Activated B cell treated with CpG ODN at 0.5 μM for 24 hours (primary cell): ENCODE results near the gene OPA3. TPM values are rescaled to one million over a fixed set of nuclear protein-coding genes. Genes with fewer than 3 reads are reported as not detected.
A peak's percentile ranks its signal among the peaks of the same experiment; 100 is the strongest.
"Not testable (repeated sequence)": the region's sequence is repeated elsewhere in the genome, so short reads cannot be mapped to it uniquely, and the experiment has no call there.

ENCODE experiments used
- ATAC-seq: fragments of 200-7000 bp; cut with Tn5 transposase; one replicate; pipeline ENCODE4 v1.10.0; 2021; ENCODE audit warnings: low read depth, mild to moderate bottlenecking, moderate library complexity
- CTCF ChIA-PET: fragments of 350-600 bp; sonication (Branson Sonifier 250); formaldehyde crosslinking; loops from one replicate; lab custom pipeline; 2021; ENCODE audit warnings: antibody characterized with exemption; lab: Charles Lee
- POLR2A ChIA-PET: fragments of 350-600 bp; sonication (Branson Sonifier 250); formaldehyde crosslinking; loops from one replicate; lab custom pipeline; 2021; ENCODE audit warnings: antibody characterized with exemption; lab: Charles Lee
- DNase-seq: peaks from one replicate; pipeline ENCODE4 v3.0.0; 2022
- H3K27ac Mint-ChIP-seq: one replicate; pipeline ENCODE4 v1.8.0; 2020; ENCODE audit warnings: mixed read lengths
- H3K27me3 Mint-ChIP-seq: one replicate; pipeline ENCODE4 v1.8.0; 2021; ENCODE audit warnings: mixed read lengths
- H3K36me3 Mint-ChIP-seq: one replicate; pipeline ENCODE4 v1.8.0; 2021; ENCODE audit warnings: low read depth, mixed read lengths
- H3K4me1 Mint-ChIP-seq: one replicate; pipeline ENCODE4 v1.8.0; 2021; ENCODE audit warnings: mixed read lengths
- H3K4me3 Mint-ChIP-seq: one replicate; pipeline ENCODE4 v1.8.0; 2020; ENCODE audit warnings: mild to moderate bottlenecking, mixed read lengths
- H3K9me3 Mint-ChIP-seq: one replicate; pipeline ENCODE4 v1.8.0; 2020; ENCODE audit warnings: mixed read lengths
- CTCF ChIP-seq: fragments of 200-600 bp; IDR thresholded peaks from one replicate; pipeline ENCODE4 v1.8.0; 2022; ENCODE audit warnings: antibody characterized with exemption, mild to moderate bottlenecking
- intact Hi-C: fragments of 100-400 bp; cut with micrococcal nuclease; formaldehyde crosslinking; loops from one replicate; pipeline ENCODE4 v1.15.1; 2024
- total RNA-seq: library from RNA; stranded (reverse); gene quantifications from 2 replicates; pipeline ENCODE4 v1.2.3, GENCODE V29; 2022

Gene OPA3
- 12.0 and 14.4 TPM in 2 replicates for total RNA-seq

DNA sequence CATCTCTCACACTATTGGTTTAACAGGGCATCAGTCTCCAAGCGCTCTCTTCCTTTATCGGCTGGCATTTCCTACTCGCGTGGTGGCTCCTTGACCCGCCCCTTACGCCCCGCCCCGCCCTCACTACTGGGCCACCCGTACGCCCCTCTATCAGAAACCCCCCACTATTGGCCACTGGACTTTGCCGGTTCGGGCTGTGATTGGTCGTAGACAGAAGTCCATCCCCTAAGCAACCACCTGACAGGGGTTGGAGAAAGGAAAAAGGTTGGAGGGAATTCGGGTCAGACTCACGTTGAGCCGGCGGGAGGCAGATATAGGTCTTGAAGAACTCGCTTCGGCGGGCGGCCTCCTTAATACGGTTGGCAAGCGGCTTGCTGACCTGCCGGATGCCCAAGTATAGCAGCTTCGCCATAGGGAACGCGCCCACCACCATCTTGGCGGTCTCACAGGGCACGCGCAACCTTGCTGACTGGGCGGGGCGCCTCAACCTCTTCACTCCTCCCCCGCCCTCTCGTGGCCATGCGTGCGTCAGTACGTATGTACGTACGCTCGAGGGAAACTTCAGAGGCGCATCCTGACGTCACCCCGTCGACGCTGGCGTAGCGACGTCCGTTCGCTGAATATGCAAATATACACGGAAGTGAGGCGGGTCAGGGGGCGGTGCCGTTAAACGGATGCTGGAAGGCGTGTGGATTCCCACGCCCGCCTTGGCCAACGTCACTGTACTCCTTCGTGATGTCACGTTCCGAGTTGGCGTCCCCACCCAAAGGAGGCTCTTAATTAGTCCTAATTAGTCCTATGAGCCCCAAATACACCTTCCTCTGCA lies at the start of gene OPA3:
TSS of gene OPA3 (minus strand) at position 471 of the 826 bp plus-strand sequence. CDS start at position 433, 38 bp downstream.
- TF ChIP-seq CTCF: no peak

GRCh38 chr19:45632468-45633196 lies 48.0 kb upstream of the OPA3 start:
- no peak overlapping the region for H3K27ac Mint-ChIP-seq
- POLR2A ChIA-PET: interaction anchor here (0.7 to 2.5 kb wide), 3 partner anchors 9 to 147 kb away, joined by 3 to 16 read pairs (median 3); no protein-coding TSS in a partner anchor
- intact Hi-C loops: no loop called here
- TF ChIP-seq CTCF: no peak
- no peaks in the 10 kb centered on the region for H3K27me3 Mint-ChIP-seq
- peaks cover 14% of the 10 kb centered on the region for H3K4me1 Mint-ChIP-seq
- ATAC-seq: peak; percentile 42
- no peaks in the 10 kb centered on the region for H3K9me3 Mint-ChIP-seq
- peaks cover 38% of the 10 kb centered on the region for H3K36me3 Mint-ChIP-seq
- CTCF ChIA-PET: no interaction called here
- peak; percentile 42 for DNase-seq
- no peak overlapping the region for H3K4me3 Mint-ChIP-seq

More for the DNA sequence above, at the start of gene OPA3:
- intact Hi-C loops: loop anchor here (1.0 to 2.0 kb wide), 10 partner anchors 59 to 831 kb away; partner anchors contain the start of genes POLR1G, QPCTL, RTN2 and SYMPK
- Mint-ChIP-seq H3K27ac (peak within 1 kb of the TSS; percentile 98), H3K9me3 (no peaks in the 10 kb centered on the region), H3K4me1 (peaks cover 13% of the 10 kb centered on the region), H3K4me3 (peak within 1 kb of the TSS; percentile 96), H3K36me3 (peaks cover 14% of the 10 kb centered on the region), H3K27me3 (peaks cover 5% of the 10 kb centered on the region)
- ChIA-PET CTCF (interaction anchor here (1.0 to 1.9 kb wide), 4 partner anchors 57 to 109 kb away, joined by 3 to 5 read pairs (median 3); no protein-coding TSS in a partner anchor), POLR2A (interaction anchor here (0.5 to 2.1 kb wide), 25 partner anchors 8 to 856 kb away, joined by 3 to 18 read pairs (median 4); partner anchors contain the start of genes EML2, FBXO46, FOSB and QPCTL)
- DNase-seq (peak; percentile 94), ATAC-seq (peak; percentile 89)

DNA sequence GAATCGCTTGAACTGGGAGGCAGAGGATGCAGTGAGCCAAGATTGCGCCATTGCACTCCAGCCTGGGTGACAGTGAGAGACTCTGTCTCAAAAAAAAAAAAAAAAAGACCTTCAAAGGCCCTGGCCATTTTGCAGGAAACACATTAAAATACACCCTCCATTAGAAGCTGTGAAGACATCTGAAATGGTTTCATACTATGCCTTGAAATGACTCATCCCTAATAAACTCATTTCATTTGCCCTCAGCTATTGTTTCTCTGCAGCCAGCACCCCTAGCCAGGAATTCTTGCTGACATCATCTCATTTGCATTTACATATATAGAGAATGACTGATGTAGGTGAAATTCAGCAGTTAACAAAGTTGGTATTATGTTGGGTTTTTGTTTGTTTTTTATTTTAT lies 45.9 kb upstream of the OPA3 start:
- no peak for TF ChIP-seq CTCF
- ChIA-PET CTCF (interaction anchor here (0.7 kb wide), 1 partner anchor 11 kb away, joined by 4 read pairs; no protein-coding TSS in a partner anchor), POLR2A (interaction anchor here (0.6 to 2.5 kb wide), 5 partner anchors 9 to 102 kb away, joined by 3 to 16 read pairs (median 5); no protein-coding TSS in a partner anchor)
- no peak overlapping the region for H3K27ac Mint-ChIP-seq
- no peak overlapping the region for H3K4me3 Mint-ChIP-seq
- intact Hi-C loops: loop anchor here (1.0 kb wide), 1 partner anchor 12 kb away; no protein-coding TSS in a partner anchor
- H3K27me3 Mint-ChIP-seq: no peaks in the 10 kb centered on the region
- DNase-seq (no peak), ATAC-seq (no peak)
- H3K4me1 Mint-ChIP-seq: peaks cover 12% of the 10 kb centered on the region
- H3K9me3 Mint-ChIP-seq: no peaks in the 10 kb centered on the region
- H3K36me3 Mint-ChIP-seq: peaks cover 47% of the 10 kb centered on the region

DNA sequence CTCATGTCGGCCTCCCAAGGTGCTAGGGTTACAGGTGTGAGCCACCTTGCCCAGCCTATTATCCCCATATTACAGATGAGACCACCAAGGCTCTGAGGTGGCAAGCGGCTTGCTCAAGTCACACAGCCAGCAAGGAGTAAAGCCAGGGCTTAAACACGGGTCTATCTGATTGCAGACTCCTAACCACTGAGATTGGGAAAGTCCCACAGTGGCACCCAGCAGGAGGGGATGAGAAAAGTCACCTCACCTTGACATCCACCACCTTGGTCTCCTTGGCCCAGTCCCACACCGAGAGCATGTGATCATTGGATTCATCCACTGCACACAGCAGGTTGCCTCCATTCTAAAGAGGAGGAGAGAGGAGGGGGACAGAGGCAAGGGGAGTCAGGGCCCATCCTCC lies 45.1 kb upstream of the OPA3 start:
- intact Hi-C loops: loop anchor here (1.0 kb wide), 1 partner anchor 13 kb away; no protein-coding TSS in a partner anchor
- ChIA-PET CTCF (no interaction called here), POLR2A (no interaction called here)
- Mint-ChIP-seq H3K9me3 (no peaks in the 10 kb centered on the region), H3K4me1 (peaks cover 12% of the 10 kb centered on the region), H3K27ac (no peak overlapping the region), H3K4me3 (no peak overlapping the region), H3K36me3 (peaks cover 52% of the 10 kb centered on the region), H3K27me3 (no peaks in the 10 kb centered on the region)
- TF ChIP-seq CTCF: no peak
- DNase-seq: no peak
- no peak for ATAC-seq

DNA sequence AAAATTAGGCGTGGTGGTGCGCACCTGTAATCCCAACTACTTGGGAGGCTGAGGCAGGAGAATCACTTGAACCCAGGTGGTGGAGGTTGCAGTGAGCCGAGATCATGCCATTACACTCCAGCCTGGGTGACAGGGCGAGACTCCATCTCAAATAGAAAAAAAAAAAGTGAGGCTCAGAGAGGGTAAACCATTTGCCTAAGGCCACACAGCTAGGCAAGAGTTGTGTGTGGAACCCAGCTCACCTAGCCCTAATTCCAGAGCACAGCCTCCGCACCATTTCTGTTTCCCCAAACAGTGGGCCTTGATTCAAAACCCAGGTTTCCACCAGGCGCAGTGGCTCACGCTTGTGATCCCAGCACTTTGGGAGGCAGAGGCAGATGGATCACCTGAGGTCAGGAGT lies 43.6 kb upstream of the OPA3 start:
- intact Hi-C loops, H3K27ac Mint-ChIP-seq, CTCF ChIA-PET, H3K27me3 Mint-ChIP-seq, ATAC-seq, H3K9me3 Mint-ChIP-seq, POLR2A ChIA-PET, DNase-seq, H3K4me3 Mint-ChIP-seq: not testable (repeated sequence)
- Mint-ChIP-seq H3K4me1 (peaks cover 12% of the 10 kb centered on the region), H3K36me3 (peaks cover 61% of the 10 kb centered on the region)
